DOHH2 (cell line): ENCODE data around the gene PMS1.

Experiments
- EZH2phosphoT487 ChIP-seq: fragments of 200-600 bp; sonication (generic); IDR thresholded peaks from 2 replicates; pipeline ENCODE4 v1.6.1; 2017; ENCODE audit warnings: borderline replicate concordance, mild to moderate bottlenecking, antibody characterized with exemption, low read length, moderate library complexity, mixed read lengths
- TF ChIP-seq, protein P1 (sequence below): fragments of 200-600 bp; sonication (generic); IDR thresholded peaks from one replicate; pipeline ENCODE4 v1.5.1; 2014; ENCODE audit warnings: antibody characterized with exemption, mild to moderate bottlenecking, low read depth, low read length; ENCODE audit not compliant: poor library complexity, severe bottlenecking

- TF ChIP-seq, protein P1, sequence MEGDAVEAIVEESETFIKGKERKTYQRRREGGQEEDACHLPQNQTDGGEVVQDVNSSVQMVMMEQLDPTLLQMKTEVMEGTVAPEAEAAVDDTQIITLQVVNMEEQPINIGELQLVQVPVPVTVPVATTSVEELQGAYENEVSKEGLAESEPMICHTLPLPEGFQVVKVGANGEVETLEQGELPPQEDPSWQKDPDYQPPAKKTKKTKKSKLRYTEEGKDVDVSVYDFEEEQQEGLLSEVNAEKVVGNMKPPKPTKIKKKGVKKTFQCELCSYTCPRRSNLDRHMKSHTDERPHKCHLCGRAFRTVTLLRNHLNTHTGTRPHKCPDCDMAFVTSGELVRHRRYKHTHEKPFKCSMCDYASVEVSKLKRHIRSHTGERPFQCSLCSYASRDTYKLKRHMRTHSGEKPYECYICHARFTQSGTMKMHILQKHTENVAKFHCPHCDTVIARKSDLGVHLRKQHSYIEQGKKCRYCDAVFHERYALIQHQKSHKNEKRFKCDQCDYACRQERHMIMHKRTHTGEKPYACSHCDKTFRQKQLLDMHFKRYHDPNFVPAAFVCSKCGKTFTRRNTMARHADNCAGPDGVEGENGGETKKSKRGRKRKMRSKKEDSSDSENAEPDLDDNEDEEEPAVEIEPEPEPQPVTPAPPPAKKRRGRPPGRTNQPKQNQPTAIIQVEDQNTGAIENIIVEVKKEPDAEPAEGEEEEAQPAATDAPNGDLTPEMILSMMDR: no peak
- no peak for TF ChIP-seq EZH2phosphoT487
Observed at GRCh38 chr2:189772212-189772611, 12.0 kb upstream of the PMS1 start.
